Neural cell (in vitro differentiated cells): ENCODE data around the gene ZBTB7C. TPM values are rescaled to one million over a fixed set of nuclear protein-coding genes. Genes with fewer than 3 reads are reported as not detected.

ENCODE experiments used
- H2AFZ ChIP-seq: fragments of 200-600, 300-800 bp; sonication (generic), shearing (Covaris generic); 2 replicates; pipeline ENCODE4 v1.6.0; 2014; ENCODE audit warnings: low read depth, mild to moderate bottlenecking, antibody characterized with exemption, low read length, moderate library complexity
- H3F3A ChIP-seq: fragments of 200-600 bp; shearing (Covaris generic); 2 replicates; pipeline ENCODE4 v1.6.1; 2016; ENCODE audit warnings: mild to moderate bottlenecking, moderate library complexity, mixed read lengths, antibody characterized with exemption, low read length; ENCODE audit not compliant: insufficient read depth, poor library complexity, severe bottlenecking
- H3K27ac ChIP-seq: fragments of 200-600, 300-800 bp; sonication (generic), shearing (Covaris generic); 2 replicates; pipeline ENCODE4 v1.5.1; 2014; ENCODE audit warnings: mild to moderate bottlenecking, low read length, moderate library complexity
- H3K27me3 ChIP-seq: fragments of 300-800, 200-600 bp; sonication (generic), shearing (Covaris generic); 2 replicates; pipeline ENCODE4 v1.6.0; 2014; ENCODE audit warnings: mild to moderate bottlenecking, low read depth, low read length, moderate library complexity; ENCODE audit not compliant: insufficient read depth
- H3K36me3 ChIP-seq: fragments of 300-800, 200-600 bp; sonication (generic), shearing (Covaris generic); 2 replicates; pipeline ENCODE4 v1.5.1; 2014; ENCODE audit warnings: mild to moderate bottlenecking, antibody characterized with exemption, low read length, moderate library complexity; ENCODE audit not compliant: insufficient read depth
- H3K4me2 ChIP-seq: fragments of 300-800, 200-600 bp; sonication (generic), shearing (Covaris generic); 2 replicates; pipeline ENCODE4 v1.6.0; 2014; ENCODE audit warnings: mild to moderate bottlenecking, low read length
- H3K4me3 ChIP-seq: fragments of 300-800, 200-600 bp; sonication (generic), shearing (Covaris generic); 2 replicates; pipeline ENCODE4 v1.5.1; 2014; ENCODE audit warnings: mild to moderate bottlenecking, low read length, moderate library complexity
- H3K79me2 ChIP-seq: fragments of 200-600 bp; shearing (Covaris generic); replicated peaks from 2 replicates; pipeline ENCODE4 v1.6.0; 2014; ENCODE audit warnings: mild to moderate bottlenecking, low read length, moderate library complexity; ENCODE audit not compliant: insufficient read depth
- H3K9ac ChIP-seq: fragments of 300-800, 200-600 bp; sonication (generic), shearing (Covaris generic); 2 replicates; pipeline ENCODE4 v1.6.1; 2016; ENCODE audit warnings: mild to moderate bottlenecking, low read length, mixed read lengths
- H3K9me2 ChIP-seq: fragments of 200-600 bp; shearing (Covaris generic); 2 replicates; pipeline ENCODE4 v1.6.1; 2016; ENCODE audit warnings: mild to moderate bottlenecking, low read length, mixed read lengths; ENCODE audit not compliant: insufficient read depth
- H3K9me3 ChIP-seq: fragments of 200-600, 300-800 bp; sonication (generic), shearing (Covaris generic); 2 replicates; pipeline ENCODE4 v1.6.1; 2016; ENCODE audit warnings: mild to moderate bottlenecking, mixed run types, low read length, moderate library complexity, mixed read lengths
- H4K20me1 ChIP-seq: fragments of 200-600 bp; shearing (Covaris generic); 2 replicates; pipeline ENCODE4 v1.6.1; 2016; ENCODE audit warnings: mild to moderate bottlenecking, mixed run types; ENCODE audit not compliant: insufficient read depth
- CTCF ChIP-seq: fragments of 450-650 bp; IDR thresholded peaks from 2 replicates; pipeline ENCODE4 v1.5.1; 2014; ENCODE audit warnings: antibody characterized with exemption, mild to moderate bottlenecking, moderate library complexity; ENCODE audit not compliant: poor library complexity, severe bottlenecking
- EP300 ChIP-seq: fragments of 450-650 bp; conservative IDR thresholded peaks from 2 replicates; pipeline ENCODE4 v1.6.1; 2014; ENCODE audit warnings: antibody characterized with exemption, mild to moderate bottlenecking, moderate library complexity; ENCODE audit not compliant: poor library complexity, severe bottlenecking
- EZH2 ChIP-seq: fragments of 200-600, 300-800 bp; shearing (Covaris generic), sonication (generic); IDR thresholded peaks from 2 replicates; pipeline ENCODE4 v1.6.1; 2014; ENCODE audit warnings: antibody characterized with exemption, low read length, borderline replicate concordance, mild to moderate bottlenecking; ENCODE audit not compliant: insufficient read depth, poor library complexity, severe bottlenecking
- MXI1 ChIP-seq: fragments of 450-650 bp; conservative IDR thresholded peaks from 2 replicates; pipeline ENCODE4 v1.6.1; 2014; ENCODE audit warnings: antibody characterized with exemption, mild to moderate bottlenecking; ENCODE audit not compliant: poor library complexity, severe bottlenecking
- POLR2AphosphoS5 ChIP-seq: IDR thresholded peaks from 2 replicates; pipeline ENCODE4 v1.6.1; 2012
- RAD21 ChIP-seq: fragments of 450-650 bp; conservative IDR thresholded peaks from 2 replicates; pipeline ENCODE4 v1.6.1; 2014; ENCODE audit warnings: antibody characterized with exemption, mild to moderate bottlenecking, moderate library complexity
- REST ChIP-seq: IDR thresholded peaks from 2 replicates; pipeline ENCODE4 v1.6.1; 2012; ENCODE audit warnings: borderline replicate concordance
- SMC3 ChIP-seq: fragments of 450-650 bp; conservative IDR thresholded peaks from 2 replicates; pipeline ENCODE4 v1.6.1; 2014; ENCODE audit warnings: antibody characterized with exemption, mild to moderate bottlenecking, moderate library complexity; ENCODE audit not compliant: poor library complexity
- TAF1 ChIP-seq: IDR thresholded peaks from 2 replicates; pipeline ENCODE4 v1.6.1; 2012; ENCODE audit warnings: low read depth
- polyA plus RNA-seq: library from polyadenylated mRNA; depleted of rRNA; stranded (reverse); fragments of >200 nt; gene quantifications from 2 replicates; pipeline ENCODE4 v1.2.3, GENCODE V29; 2014

The ZBTB7C gene
- polyA plus RNA-seq, 1 donor from 2014 or later = 2.4 TPM

- H3K27ac ChIP-seq = no peak overlapping the region
- H3K4me3 ChIP-seq = no peak overlapping the region
- no peaks in the 10 kb centered on the region for H3F3A ChIP-seq
- no peaks in the 10 kb centered on the region for H4K20me1 ChIP-seq
- no peaks in the 10 kb centered on the region for H3K36me3 ChIP-seq
- no peaks in the 10 kb centered on the region for H3K27me3 ChIP-seq
- no peaks in the 10 kb centered on the region for H3K9me2 ChIP-seq
- no peak overlapping the region for H3K9ac ChIP-seq
- H3K9me3 ChIP-seq = no peaks in the 10 kb centered on the region
- H2AFZ ChIP-seq = no peak overlapping the region
- TF ChIP-seq REST (no peak), MXI1 (no peak), POLR2AphosphoS5 (no peak), EP300 (no peak), SMC3 (no peak), TAF1 (no peak), CTCF (no peak), EZH2 (no peak), RAD21 (no peak)
- no peaks in the 10 kb centered on the region for H3K79me2 ChIP-seq
- H3K4me2 ChIP-seq = no peak overlapping the region
Observed at GRCh38 chr18:48074929-48075706, 334.1 kb downstream of the ZBTB7C start.

GRCh38 chr18:48073211-48073930, 335.8 kb downstream of the ZBTB7C start:
- no peaks in the 10 kb centered on the region for H3K9me2 ChIP-seq
- no peaks in the 10 kb centered on the region for H3K9me3 ChIP-seq
- no peak overlapping the region for H3K4me3 ChIP-seq
- H3K4me2 ChIP-seq = no peak overlapping the region
- H4K20me1 ChIP-seq = no peaks in the 10 kb centered on the region
- TF ChIP-seq MXI1 (no peak), REST (no peak), CTCF (no peak), EZH2 (no peak), TAF1 (no peak)
- no peak overlapping the region for H3K27ac ChIP-seq
- no peaks in the 10 kb centered on the region for H3K27me3 ChIP-seq
- H3F3A ChIP-seq = no peaks in the 10 kb centered on the region
- no peak overlapping the region for H2AFZ ChIP-seq
- no peak overlapping the region for H3K9ac ChIP-seq
- H3K79me2 ChIP-seq = no peaks in the 10 kb centered on the region
- no peaks in the 10 kb centered on the region for H3K36me3 ChIP-seq
